Measurements from ENCODE around the gene NDUFA9.

DNA sequence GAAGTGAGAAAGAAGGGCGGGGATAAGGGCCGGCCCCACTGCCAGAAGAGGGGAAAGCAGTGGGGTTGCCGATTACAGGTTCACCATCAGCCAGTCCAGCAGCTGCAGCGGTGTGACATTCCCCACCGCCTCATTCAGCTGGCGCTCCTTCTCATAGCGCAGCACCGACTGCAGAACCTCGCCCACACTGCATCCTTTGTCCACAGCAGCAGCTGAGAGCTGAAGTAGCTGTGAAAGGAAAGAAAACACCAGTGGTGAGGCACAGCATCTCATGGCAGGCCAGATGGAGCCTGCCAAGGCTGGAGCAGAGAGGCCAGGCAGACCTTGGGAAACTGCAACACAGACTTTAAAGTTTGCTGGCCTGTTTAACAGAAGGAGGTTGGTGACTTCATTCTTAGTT lies 33.2 kb upstream of the NDUFA9 start:
- TF ChIP-seq, protein P1, sequence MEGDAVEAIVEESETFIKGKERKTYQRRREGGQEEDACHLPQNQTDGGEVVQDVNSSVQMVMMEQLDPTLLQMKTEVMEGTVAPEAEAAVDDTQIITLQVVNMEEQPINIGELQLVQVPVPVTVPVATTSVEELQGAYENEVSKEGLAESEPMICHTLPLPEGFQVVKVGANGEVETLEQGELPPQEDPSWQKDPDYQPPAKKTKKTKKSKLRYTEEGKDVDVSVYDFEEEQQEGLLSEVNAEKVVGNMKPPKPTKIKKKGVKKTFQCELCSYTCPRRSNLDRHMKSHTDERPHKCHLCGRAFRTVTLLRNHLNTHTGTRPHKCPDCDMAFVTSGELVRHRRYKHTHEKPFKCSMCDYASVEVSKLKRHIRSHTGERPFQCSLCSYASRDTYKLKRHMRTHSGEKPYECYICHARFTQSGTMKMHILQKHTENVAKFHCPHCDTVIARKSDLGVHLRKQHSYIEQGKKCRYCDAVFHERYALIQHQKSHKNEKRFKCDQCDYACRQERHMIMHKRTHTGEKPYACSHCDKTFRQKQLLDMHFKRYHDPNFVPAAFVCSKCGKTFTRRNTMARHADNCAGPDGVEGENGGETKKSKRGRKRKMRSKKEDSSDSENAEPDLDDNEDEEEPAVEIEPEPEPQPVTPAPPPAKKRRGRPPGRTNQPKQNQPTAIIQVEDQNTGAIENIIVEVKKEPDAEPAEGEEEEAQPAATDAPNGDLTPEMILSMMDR (IDR thresholded peaks at IDR 0.05): no peak
- TF ChIP-seq POLR2A (IDR thresholded peaks at IDR 0.05): no peak
